GM19238 (cell line): ENCODE measurements around the gene ATP5F1D.
"Not testable (repeated sequence)": the region's sequence is repeated elsewhere in the genome, so short reads cannot be mapped to it uniquely, and the experiment has no call there.

Experiments
- DNase-seq: peaks from one replicate; pipeline ENCODE4 v3.0.0; 2011; ENCODE audit warnings: low spot score; ENCODE audit not compliant: insufficient read length

ATP5F1D gene

GRCh38 chr19:1241417-1242095 lies at the start of gene ATP5F1D:
Gene ATP5F1D (plus strand): TSS chr19:1241751. CDS start chr19:1241851, 100 bp downstream.
- peak; percentile 100 for DNase-seq

- no peak for DNase-seq
These were observed 42.0 kb upstream of the ATP5F1D start for GRCh38 chr19:1199531-1199930.

GRCh38 chr19:1200614-1201013 lies 40.9 kb upstream of the ATP5F1D start:
- DNase-seq = not testable (repeated sequence)

GRCh38 chr19:1205114-1206099 lies 36.1 kb upstream of the ATP5F1D start, which contains the start of gene STK11:
Gene STK11 (plus strand): TSS chr19:1205778. CDS start chr19:1206914, 1,136 bp downstream.
- DNase-seq = peak; percentile 100

- no peak for DNase-seq
These were observed 35.2 kb upstream of the ATP5F1D start for GRCh38 chr19:1206150-1206863.

- no peak for DNase-seq
These were observed 34.6 kb upstream of the ATP5F1D start for GRCh38 chr19:1206864-1207450.

GRCh38 chr19:1208830-1209229 lies 32.7 kb upstream of the ATP5F1D start:
- not testable (repeated sequence) for DNase-seq

GRCh38 chr19:1210227-1210538 lies 31.4 kb upstream of the ATP5F1D start:
- DNase-seq = no peak

GRCh38 chr19:1211494-1212234 lies 29.9 kb upstream of the ATP5F1D start:
- no peak for DNase-seq

- DNase-seq = no peak
These were observed 27.9 kb upstream of the ATP5F1D start for GRCh38 chr19:1213391-1214286.

- no peak for DNase-seq
These were observed 27.2 kb upstream of the ATP5F1D start for GRCh38 chr19:1214299-1214861.

- DNase-seq = no peak
These were observed 26.5 kb upstream of the ATP5F1D start for GRCh38 chr19:1214862-1215731.

- DNase-seq = no peak
These were observed 24.8 kb upstream of the ATP5F1D start for GRCh38 chr19:1216756-1217155.

GRCh38 chr19:1217366-1217765 lies 24.2 kb upstream of the ATP5F1D start:
- no peak for DNase-seq

GRCh38 chr19:1218751-1219567 lies 22.6 kb upstream of the ATP5F1D start:
- no peak for DNase-seq

- DNase-seq = no peak
These were observed 21.6 kb upstream of the ATP5F1D start for GRCh38 chr19:1219786-1220476.

GRCh38 chr19:1220477-1220930 lies 21.0 kb upstream of the ATP5F1D start:
- DNase-seq = no peak
